Liver (tissue), 9 donors: ENCODE data around the gene ABHD17A. TPM values are rescaled to one million over a fixed set of nuclear protein-coding genes. Genes with fewer than 3 reads are reported as not detected.

ENCODE experiments used
- DNase-seq: peaks from one replicate; pipeline ENCODE4 v3.0.0-alpha.2; 2017; ENCODE audit warnings: low spot score
- H3K27ac ChIP-seq, 2 donors: one replicate each; pipeline ENCODE4 v1.7.0; 2013; ENCODE audit warnings: inconsistent platforms in 2 of 2, low read length in 2 of 2, control low read depth in 1 of 2, low read depth in 1 of 2, mild to moderate bottlenecking in 1 of 2
- H3K27me3 ChIP-seq, 4 donors: one replicate each; pipeline versions ENCODE4 v1.6.1 to v1.7.0; 2013; ENCODE audit warnings: low read length in 3 of 4, inconsistent platforms in 1 of 4, mild to moderate bottlenecking in 1 of 4, moderate library complexity in 1 of 4; ENCODE audit not compliant: control insufficient read depth in 4 of 4, insufficient read depth in 4 of 4
- H3K36me3 ChIP-seq, 4 donors: one replicate each; pipeline versions ENCODE4 v1.6.1 to v1.7.0; 2013; ENCODE audit warnings: low read length in 3 of 4, mild to moderate bottlenecking in 3 of 4, low read depth in 1 of 4, moderate library complexity in 1 of 4; ENCODE audit not compliant: control insufficient read depth in 4 of 4, insufficient read depth in 3 of 4
- H3K4me1 ChIP-seq, 4 donors: one replicate each; pipeline versions ENCODE4 v1.6.1 to v1.7.0; 2013; ENCODE audit warnings: low read length in 3 of 4, mild to moderate bottlenecking in 3 of 4, moderate library complexity in 1 of 4; ENCODE audit not compliant: control insufficient read depth in 4 of 4, insufficient read depth in 4 of 4
- H3K4me3 ChIP-seq, 3 donors: one replicate each; pipeline versions ENCODE4 v1.6.1 to v1.7.0; 2013; ENCODE audit warnings: low read length in 3 of 3, control low read depth in 1 of 3, low read depth in 1 of 3, mild to moderate bottlenecking in 1 of 3
- H3K9ac ChIP-seq, 2 donors: one replicate each; pipeline ENCODE4 v1.7.0; 2013; ENCODE audit warnings: low read length in 2 of 2, mild to moderate bottlenecking in 2 of 2, moderate library complexity in 2 of 2, control low read depth in 1 of 2, low read depth in 1 of 2
- H3K9me3 ChIP-seq, 4 donors: one replicate each; pipeline versions ENCODE4 v1.6.1 to v1.7.0; 2013; ENCODE audit warnings: low read length in 3 of 4; ENCODE audit not compliant: control insufficient read depth in 4 of 4
- ATF3 ChIP-seq: IDR thresholded peaks from 2 replicates; pipeline ENCODE4 v1.6.1; 2016; ENCODE audit warnings: antibody characterized with exemption
- CTCF ChIP-seq: fragments of 150-350 bp; IDR thresholded peaks from 2 replicates; pipeline ENCODE4 v1.5.1; 2017; ENCODE audit warnings: improper control_type of control experiment, low read depth, low read length; ENCODE audit not compliant: missing input control
- EGR1 ChIP-seq, 2 donors: IDR thresholded peaks; 2 replicates each; pipeline ENCODE4 v1.6.1; 2016 to 2018; ENCODE audit warnings: antibody characterized with exemption in 2 of 2, low read depth in 2 of 2
- FOXA1 ChIP-seq: IDR thresholded peaks from 2 replicates; pipeline ENCODE4 v1.6.1; 2016; ENCODE audit warnings: antibody characterized with exemption
- FOXA2 ChIP-seq: IDR thresholded peaks from 2 replicates; pipeline ENCODE4 v1.6.1; 2016; ENCODE audit warnings: antibody characterized with exemption
- GABPA ChIP-seq, 2 donors: IDR thresholded peaks in 1 of 2; conservative IDR thresholded peaks in 1 of 2; 2 replicates each; pipeline ENCODE4 v1.6.1; 2016; ENCODE audit warnings: antibody characterized with exemption in 2 of 2, mild to moderate bottlenecking in 1 of 2, moderate library complexity in 1 of 2
- HNF4A ChIP-seq, 2 donors: conservative IDR thresholded peaks; 2 replicates each; pipeline ENCODE4 v1.6.1; 2016; ENCODE audit warnings: antibody characterized with exemption in 2 of 2, mild to moderate bottlenecking in 2 of 2
- HNF4G ChIP-seq: IDR thresholded peaks from 2 replicates; pipeline ENCODE4 v1.6.1; 2016; ENCODE audit warnings: antibody characterized with exemption
- JUND ChIP-seq, 2 donors: IDR thresholded peaks; 2 replicates each; pipeline ENCODE4 v1.6.1; 2016; ENCODE audit warnings: antibody characterized with exemption in 2 of 2
- MAX ChIP-seq: IDR thresholded peaks from 2 replicates; pipeline ENCODE4 v1.6.1; 2016; ENCODE audit warnings: antibody characterized with exemption
- NR2F2 ChIP-seq: IDR thresholded peaks from 2 replicates; pipeline ENCODE4 v1.6.1; 2016; ENCODE audit warnings: antibody characterized with exemption
- RAD21 ChIP-seq, 2 donors: IDR thresholded peaks; 2 replicates each; pipeline ENCODE4 v1.6.1; 2016; ENCODE audit warnings: antibody characterized with exemption in 2 of 2, mild to moderate bottlenecking in 2 of 2
- REST ChIP-seq: IDR thresholded peaks from 2 replicates; pipeline ENCODE4 v1.6.1; 2016; ENCODE audit warnings: antibody characterized with exemption, mild to moderate bottlenecking
- RXRA ChIP-seq, 2 donors: IDR thresholded peaks; 2 replicates each; pipeline ENCODE4 v1.6.1; 2017 to 2018; ENCODE audit warnings: antibody characterized with exemption in 2 of 2, mild to moderate bottlenecking in 1 of 2
- SP1 ChIP-seq: IDR thresholded peaks from 2 replicates; pipeline ENCODE4 v1.6.1; 2018; ENCODE audit warnings: antibody characterized with exemption, mild to moderate bottlenecking
- TAF1 ChIP-seq: conservative IDR thresholded peaks from 2 replicates; pipeline ENCODE4 v1.6.1; 2016; ENCODE audit warnings: antibody characterized with exemption, mild to moderate bottlenecking
- YY1 ChIP-seq: IDR thresholded peaks from 2 replicates; pipeline ENCODE4 v1.6.1; 2016; ENCODE audit warnings: antibody characterized with exemption, mild to moderate bottlenecking
- ZBTB33 ChIP-seq: IDR thresholded peaks from 2 replicates; pipeline ENCODE4 v1.6.1; 2016; ENCODE audit warnings: antibody characterized with exemption
- WGBS: extraction: QIAGEN DNeasy Blood & Tissue Kit; methylation state at CpG from one replicate; pipeline ENCODE4 v1.1.7; 2013; 5-methylcytosine and 5-hydroxymethylcytosine counted together
- polyA plus RNA-seq, 2 donors: library from polyadenylated mRNA; stranded (reverse) in 1 of 2; unstranded in 1 of 2; fragments of 200-250 nt in 1 of 2; fragments of >200 nt in 1 of 2; fragmentation: Nextera tagmentation in 1 of 2; extraction: Ambion mirVana in 1 of 2; gene quantifications; one replicate each; pipeline versions ENCODE4 v1.2.1 to v1.2.3, GENCODE V29; 2013 to 2015
- total RNA-seq, 2 donors: library from RNA; depleted of rRNA; stranded (reverse); fragments of >200 nt; gene quantifications; one replicate each; pipeline ENCODE4 v1.2.3, GENCODE V29; 2014
- donor health status: healthy.
- donor health status: healthy.
- donor health status: healthy.
- donor health status: healthy.
- donor health status: healthy.

The ABHD17A gene
- total and polyA plus RNA-seq, 4 donors = 8.1 to 30.2 (median 27.0) TPM

- no peaks in the 10 kb centered on the region for H3K36me3 ChIP-seq
- TF ChIP-seq RXRA (IDR thresholded peaks at IDR 0.05) = no peak
- TF ChIP-seq CTCF = no peak
- no peak for TF ChIP-seq TAF1
- TF ChIP-seq NR2F2 = peak; percentile 6
- H3K4me1 ChIP-seq = peaks cover 3 to 11% (median 7%) of the 10 kb centered on the region in 4 donors
- no peak for DNase-seq
- H3K9me3 ChIP-seq = no peaks in the 10 kb centered on the region
- peak overlapping the region; percentile 1 to 77 for H3K9ac ChIP-seq
- H3K4me3 ChIP-seq = peak overlapping the region; percentile 60 to 72 (median 69)
- peak overlapping the region; percentile 82 to 84 for H3K27ac ChIP-seq
- 84% methylated on average over 15 of the region's 15 CpGs for WGBS
- no peaks in the 10 kb centered on the region for H3K27me3 ChIP-seq
Observed at GRCh38 chr19:1905863-1906375, 20.6 kb upstream of the ABHD17A start.

GRCh38 chr19:1905110-1905862, 20.0 kb upstream of the ABHD17A start, which contains the start of the genes ADAT3 and SCAMP4:
Gene ADAT3 (plus strand): TSS chr19:1905399. CDS start chr19:1912048, 6,649 bp downstream.
Gene SCAMP4 (plus strand): TSS chr19:1905399. CDS start chr19:1915020, 9,621 bp downstream.
- peak within 1 kb of the TSS; percentile 1 to 77 for H3K9ac ChIP-seq
- peak; percentile 98 for DNase-seq
- peak within 1 kb of the TSS; percentile 82 to 84 for H3K27ac ChIP-seq
- no peaks in the 10 kb centered on the region for H3K27me3 ChIP-seq
- peak within 1 kb of the TSS; percentile 60 to 72 (median 69) for H3K4me3 ChIP-seq
- no peaks in the 10 kb centered on the region for H3K36me3 ChIP-seq
- H3K4me1 ChIP-seq = peaks cover 3 to 11% (median 7%) of the 10 kb centered on the region in 4 donors
- peak; percentile 68 for TF ChIP-seq SP1
- TF ChIP-seq RXRA (IDR thresholded peaks at IDR 0.05) = peak in 1 of 2 donors; percentile 32
- TF ChIP-seq FOXA2 = no peak
- peak in 1 of 2 donors; percentile 32 for TF ChIP-seq RAD21 (IDR thresholded peaks at IDR 0.05)
- TF ChIP-seq EGR1 (IDR thresholded peaks at IDR 0.05; ENCODE audit: low read depth in 2 of 2) = peak in 1 of 2 donors; percentile 18
- no peak for TF ChIP-seq ZBTB33
- TF ChIP-seq FOXA1 = no peak
- TF ChIP-seq ATF3 = no peak
- TF ChIP-seq CTCF = peak; percentile 6
- no peak for TF ChIP-seq REST
- no peak for TF ChIP-seq JUND (IDR thresholded peaks at IDR 0.05)
- TF ChIP-seq NR2F2 = peak; percentile 81
- peak; percentile 55 to 66 for TF ChIP-seq GABPA (IDR thresholded peaks at IDR 0.05 in 1 of 2, conservative IDR thresholded peaks at IDR 0.05 in 1 of 2)
- TF ChIP-seq YY1 = peak; percentile 56
- TF ChIP-seq HNF4A (conservative IDR thresholded peaks at IDR 0.05) = peak; percentile 14 to 32
- no peak for TF ChIP-seq MAX
- TF ChIP-seq TAF1 = no peak
- no peak for TF ChIP-seq HNF4G
- no peaks in the 10 kb centered on the region for H3K9me3 ChIP-seq
- 1% methylated on average over 92 of the region's 92 CpGs for WGBS
